Measurements from ENCODE around the gene FILIP1L.

DNA sequence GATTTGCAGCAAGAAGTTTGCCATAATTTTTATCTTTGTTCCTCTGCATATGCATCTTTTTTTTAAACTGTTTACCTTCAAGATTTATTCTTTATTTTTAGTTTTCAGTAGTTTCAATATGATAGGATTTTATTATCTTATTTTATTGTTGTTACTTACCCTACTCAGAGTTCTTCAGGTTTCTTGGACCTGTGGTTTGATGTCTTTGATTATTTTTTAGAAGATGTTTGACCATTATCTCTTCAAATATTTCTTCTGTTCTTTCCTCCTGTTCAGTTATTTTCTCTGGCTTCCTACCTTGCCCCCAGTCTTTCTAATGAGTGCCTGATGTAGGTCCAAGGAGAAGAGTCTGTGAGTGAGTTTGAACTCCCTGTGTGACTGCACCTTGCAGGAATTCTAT lies 137.7 kb downstream of the FILIP1L start:
- TF ChIP-seq, protein P1, sequence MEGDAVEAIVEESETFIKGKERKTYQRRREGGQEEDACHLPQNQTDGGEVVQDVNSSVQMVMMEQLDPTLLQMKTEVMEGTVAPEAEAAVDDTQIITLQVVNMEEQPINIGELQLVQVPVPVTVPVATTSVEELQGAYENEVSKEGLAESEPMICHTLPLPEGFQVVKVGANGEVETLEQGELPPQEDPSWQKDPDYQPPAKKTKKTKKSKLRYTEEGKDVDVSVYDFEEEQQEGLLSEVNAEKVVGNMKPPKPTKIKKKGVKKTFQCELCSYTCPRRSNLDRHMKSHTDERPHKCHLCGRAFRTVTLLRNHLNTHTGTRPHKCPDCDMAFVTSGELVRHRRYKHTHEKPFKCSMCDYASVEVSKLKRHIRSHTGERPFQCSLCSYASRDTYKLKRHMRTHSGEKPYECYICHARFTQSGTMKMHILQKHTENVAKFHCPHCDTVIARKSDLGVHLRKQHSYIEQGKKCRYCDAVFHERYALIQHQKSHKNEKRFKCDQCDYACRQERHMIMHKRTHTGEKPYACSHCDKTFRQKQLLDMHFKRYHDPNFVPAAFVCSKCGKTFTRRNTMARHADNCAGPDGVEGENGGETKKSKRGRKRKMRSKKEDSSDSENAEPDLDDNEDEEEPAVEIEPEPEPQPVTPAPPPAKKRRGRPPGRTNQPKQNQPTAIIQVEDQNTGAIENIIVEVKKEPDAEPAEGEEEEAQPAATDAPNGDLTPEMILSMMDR (IDR thresholded peaks at IDR 0.05), result no peak
- TF ChIP-seq POLR2A (IDR thresholded peaks at IDR 0.05) (no peak), POLR2AphosphoS5 (IDR thresholded peaks at IDR 0.05; ENCODE audit: insufficient read depth in 1 of 2, low read depth in 1 of 2) (no peak)

Data from vagina (tissue), 2 donors.